TTC549 (cell line): ENCODE results near the gene TLE3.

Experiments
- FAIRE-seq: peaks from 2 replicates; lab custom pipeline; 2012; peaks lifted over from hg19 to GRCh38; lab: Jason Lieb, UNC

TLE3 gene

DNA sequence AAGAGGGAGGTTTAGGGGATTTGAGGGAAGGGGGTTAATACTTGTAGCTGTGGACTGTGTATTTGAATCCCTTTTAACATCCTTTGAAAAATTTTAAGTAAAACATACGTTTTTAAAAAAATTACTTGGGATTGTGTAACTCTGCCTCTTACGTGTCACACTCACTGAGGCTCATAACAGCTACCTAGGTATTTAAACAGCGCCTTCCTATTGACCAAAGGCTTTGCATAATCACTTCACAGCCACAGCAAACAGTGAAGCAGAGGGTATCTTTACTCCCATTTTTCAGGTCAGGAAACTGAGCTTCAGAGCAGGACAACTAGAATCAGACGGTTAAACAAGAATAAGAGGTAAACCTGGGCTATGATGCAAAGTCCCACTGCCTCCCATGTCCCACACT is 95.9 kb downstream of the TLE3 start:
- no peak for FAIRE-seq

DNA sequence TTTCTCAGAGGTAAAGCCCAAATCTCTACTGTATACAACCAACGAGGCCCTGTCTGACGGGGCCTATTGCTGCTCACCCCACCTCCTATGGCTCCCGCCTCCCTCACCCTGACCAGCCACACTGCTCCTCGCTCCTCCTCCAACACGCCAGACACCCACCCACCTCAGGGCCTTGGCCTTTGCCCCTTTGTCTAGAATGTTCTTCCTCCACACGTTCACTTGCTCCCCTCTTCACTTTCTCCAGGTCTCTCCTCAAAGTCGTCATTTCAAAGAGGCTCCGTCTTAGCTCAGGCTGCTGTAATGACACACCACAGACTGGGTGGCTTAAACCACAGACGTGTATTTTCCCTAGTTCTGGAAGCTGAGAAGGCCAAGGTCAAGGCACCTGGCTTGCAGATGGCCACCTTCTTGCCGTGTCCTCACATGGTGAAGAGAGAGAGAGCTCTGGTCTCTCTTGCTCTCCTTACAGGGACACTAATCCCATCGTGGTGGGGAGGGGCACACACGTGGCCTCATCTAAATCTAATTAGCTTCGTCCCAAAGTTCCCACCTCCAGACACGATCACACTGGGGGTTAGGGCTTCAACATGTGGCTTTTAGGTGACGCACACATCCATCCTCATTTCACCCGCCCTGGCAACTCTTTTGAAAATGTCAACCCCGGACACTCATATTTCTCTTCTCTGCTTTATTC is 98.2 kb downstream of the TLE3 start:
- no peak for FAIRE-seq

DNA sequence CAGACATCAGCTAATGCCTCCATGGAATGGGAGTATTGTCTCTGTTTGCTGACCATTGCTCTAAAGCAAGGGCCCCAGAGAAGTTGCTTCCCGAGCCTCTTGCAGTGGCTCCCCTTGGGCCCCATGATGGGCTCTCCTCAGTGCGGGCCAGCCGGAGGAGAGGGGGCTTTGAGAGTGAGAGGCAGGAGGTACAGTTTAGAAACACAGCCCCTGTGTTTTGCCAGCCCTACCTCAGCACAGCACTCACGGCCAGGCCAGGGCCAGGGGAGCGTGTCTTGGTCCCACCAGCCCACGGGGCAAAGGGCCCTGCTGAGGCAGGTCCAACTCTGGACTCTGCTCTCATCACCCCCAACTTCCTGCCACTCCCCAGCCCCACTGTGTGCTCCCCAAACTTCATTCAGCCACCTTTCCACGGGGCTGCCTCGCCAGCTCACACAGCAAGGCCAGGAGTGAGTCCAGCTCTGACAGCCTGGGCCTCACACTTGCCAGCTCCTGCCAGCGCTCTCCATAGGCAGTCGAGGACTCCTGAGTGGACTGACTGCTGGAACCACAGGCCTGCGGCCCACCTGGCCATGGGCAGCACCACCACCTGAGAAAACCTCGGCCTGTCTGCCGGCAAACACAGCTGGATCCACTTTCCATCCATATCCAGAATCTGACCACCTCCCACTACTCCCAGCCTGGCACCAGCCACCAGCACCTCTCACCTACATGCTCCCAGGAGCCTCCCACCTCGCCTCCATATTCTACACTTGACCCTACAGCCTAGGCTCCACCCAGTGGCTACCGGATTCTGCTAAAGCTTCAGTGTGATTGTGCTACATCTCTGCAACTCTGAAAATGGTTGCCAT is 99.0 kb downstream of the TLE3 start:
- FAIRE-seq: no peak

DNA sequence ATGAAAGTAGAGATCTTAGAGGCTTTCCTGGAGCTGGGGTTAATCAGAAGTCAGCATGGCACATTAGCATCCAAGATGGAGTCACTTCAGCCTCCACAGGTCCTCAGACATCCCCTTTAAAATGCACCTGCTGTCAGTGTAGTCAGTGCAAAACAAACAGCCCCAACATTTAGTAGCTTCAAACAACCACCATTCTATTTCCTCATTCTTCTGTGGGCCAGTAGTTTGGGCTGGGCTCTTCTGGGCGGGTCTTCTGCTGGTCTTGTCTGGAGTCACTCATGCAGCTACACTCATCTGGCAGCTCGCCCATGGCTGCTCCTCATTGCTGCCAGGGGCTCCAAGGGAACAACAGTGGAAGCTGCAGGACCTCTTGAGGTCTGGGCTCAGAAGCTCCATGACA is 99.9 kb downstream of the TLE3 start:
- FAIRE-seq: no peak
